Testis (tissue), 3 donors: Measurements from ENCODE around the gene KCNB1. TPM values are rescaled to one million over a fixed set of nuclear protein-coding genes. Genes with fewer than 3 reads are reported as not detected.

Experiments
- DNase-seq: peaks from one replicate; pipeline ENCODE4 v3.0.0-alpha.2; 2019
- H3K27ac ChIP-seq, 2 donors: fragments of 200-600 bp; sonication (generic); one replicate each; pipeline ENCODE4 v1.5.1; 2019
- H3K27me3 ChIP-seq: fragments of 200-600 bp; sonication (generic); one replicate; pipeline ENCODE4 v1.5.1; 2019
- H3K36me3 ChIP-seq: fragments of 200-600 bp; sonication (generic); one replicate; pipeline ENCODE4 v1.5.1; 2017; ENCODE audit warnings: low read depth; ENCODE audit errors: missing control alignments
- H3K4me1 ChIP-seq: fragments of 200-600 bp; sonication (generic); one replicate; pipeline ENCODE4 v1.5.1; 2019
- H3K4me3 ChIP-seq, 2 donors: fragments of 200-600 bp; sonication (generic); one replicate each; pipeline ENCODE4 v1.5.1; 2017 to 2019
- H3K9me3 ChIP-seq: fragments of 200-600 bp; sonication (generic); one replicate; pipeline ENCODE4 v1.5.1; 2017
- POLR2A ChIP-seq: fragments of 450-650 bp; IDR thresholded peaks from one replicate; pipeline ENCODE4 v1.6.1; 2017; ENCODE audit warnings: antibody characterized with exemption, mild to moderate bottlenecking, moderate library complexity
- WGBS, 2 donors: methylation state at CpG; one replicate each; pipeline ENCODE4 v1.1.5; 2018; 5-methylcytosine and 5-hydroxymethylcytosine counted together
- intact Hi-C: fragments of 100-400 bp; cut with DNase I; formaldehyde crosslinking; loops from one replicate; pipeline ENCODE4 v1.15.1; 2023; ENCODE audit warnings: low total_unique reads
- polyA plus RNA-seq: library from polyadenylated mRNA; stranded (reverse); fragments of 350-450 nt; fragmentation: Illumina TruSeq; extraction: RNeasy Lipid Tissue Mini Kit (QIAGEN cat#74804); gene quantifications from one replicate; pipeline ENCODE4 v1.2.3, GENCODE V29; 2014; ENCODE audit warnings: low read depth, low replicate concordance; ENCODE audit not compliant: insufficient read depth
- total RNA-seq, 2 donors: library from RNA; depleted of rRNA; stranded (reverse); fragments of >200 nt; gene quantifications; one replicate each; pipeline ENCODE4 v1.2.3, GENCODE V29; 2016
- TF ChIP-seq, protein P1 (sequence below), 3 experiments: fragments of 450-650 bp in 2 of 3; fragments of 200-600 bp in 1 of 3; sonication (generic) in 1 of 3; IDR thresholded peaks; one replicate each; pipeline ENCODE4 v1.5.1; 2016 to 2019; ENCODE audit warnings: antibody characterized with exemption in 3 of 3, mild to moderate bottlenecking in 2 of 3, moderate library complexity in 1 of 3

The KCNB1 gene
- total and polyA plus RNA-seq, 3 donors from 2014 or later = 1.5 to 4.6 (median 2.3) TPM

DNA sequence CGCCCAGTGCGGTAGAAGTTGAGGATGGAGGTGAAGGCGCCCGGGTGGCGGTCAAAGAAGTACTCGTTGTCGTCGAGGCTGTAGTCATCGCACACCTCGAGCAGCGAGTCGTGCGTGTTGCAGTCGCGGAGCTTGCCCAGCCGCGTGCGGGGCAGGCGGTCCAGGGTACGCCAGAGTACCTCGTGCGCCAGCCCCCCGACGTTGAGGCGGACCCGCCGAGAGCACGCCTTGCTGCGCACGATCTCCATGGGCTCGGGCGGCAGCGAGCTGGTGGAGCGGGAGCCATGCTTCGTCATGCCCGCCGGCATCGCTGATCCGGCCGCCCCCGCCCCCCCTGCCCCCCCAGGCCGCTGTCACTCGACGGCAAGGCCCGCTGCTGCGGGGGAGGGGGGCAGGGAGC is 295 bp downstream of the KCNB1 start:
- peak overlapping the region in 1 of 2 donors; percentile 57 for H3K4me3 ChIP-seq

DNA sequence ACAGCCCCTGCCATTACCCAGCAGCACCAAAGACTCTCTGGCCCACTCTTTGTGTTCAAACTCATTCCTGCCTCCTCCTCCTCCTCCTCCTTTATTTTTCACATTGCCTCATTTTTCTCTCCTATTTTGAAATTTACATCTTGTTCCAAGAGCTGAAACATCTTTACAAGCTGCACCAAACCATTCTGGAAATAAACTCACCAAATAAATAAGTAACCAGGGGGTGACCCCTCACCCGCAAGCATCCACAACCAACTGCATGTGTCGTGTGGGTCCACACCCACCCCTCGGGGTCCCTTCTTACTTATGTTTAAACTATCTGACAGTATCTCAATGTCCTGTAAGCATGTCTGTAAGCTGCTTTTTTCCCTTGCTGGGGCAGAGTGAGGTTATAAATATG is 1.4 kb downstream of the KCNB1 start:
- WGBS, 2 donors = 73 to 84% methylated on average over 3 of the region's 3 CpGs
- H3K4me3 ChIP-seq = no peak overlapping the region
- no peaks in the 10 kb centered on the region for H3K36me3 ChIP-seq
- peaks cover 11% of the 10 kb centered on the region for H3K4me1 ChIP-seq
- intact Hi-C loops = loop anchor here (5.0 kb wide), 1 partner anchor 144 kb away; no protein-coding TSS in a partner anchor
- H3K9me3 ChIP-seq = no peaks in the 10 kb centered on the region
- H3K27me3 ChIP-seq = no peaks in the 10 kb centered on the region
- no peak for DNase-seq
- H3K27ac ChIP-seq = no peak overlapping the region
- TF ChIP-seq, protein P1, sequence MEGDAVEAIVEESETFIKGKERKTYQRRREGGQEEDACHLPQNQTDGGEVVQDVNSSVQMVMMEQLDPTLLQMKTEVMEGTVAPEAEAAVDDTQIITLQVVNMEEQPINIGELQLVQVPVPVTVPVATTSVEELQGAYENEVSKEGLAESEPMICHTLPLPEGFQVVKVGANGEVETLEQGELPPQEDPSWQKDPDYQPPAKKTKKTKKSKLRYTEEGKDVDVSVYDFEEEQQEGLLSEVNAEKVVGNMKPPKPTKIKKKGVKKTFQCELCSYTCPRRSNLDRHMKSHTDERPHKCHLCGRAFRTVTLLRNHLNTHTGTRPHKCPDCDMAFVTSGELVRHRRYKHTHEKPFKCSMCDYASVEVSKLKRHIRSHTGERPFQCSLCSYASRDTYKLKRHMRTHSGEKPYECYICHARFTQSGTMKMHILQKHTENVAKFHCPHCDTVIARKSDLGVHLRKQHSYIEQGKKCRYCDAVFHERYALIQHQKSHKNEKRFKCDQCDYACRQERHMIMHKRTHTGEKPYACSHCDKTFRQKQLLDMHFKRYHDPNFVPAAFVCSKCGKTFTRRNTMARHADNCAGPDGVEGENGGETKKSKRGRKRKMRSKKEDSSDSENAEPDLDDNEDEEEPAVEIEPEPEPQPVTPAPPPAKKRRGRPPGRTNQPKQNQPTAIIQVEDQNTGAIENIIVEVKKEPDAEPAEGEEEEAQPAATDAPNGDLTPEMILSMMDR (IDR thresholded peaks at IDR 0.05) = no peak
- TF ChIP-seq POLR2A = no peak

More for the DNA sequence above, 295 bp downstream of the KCNB1 start:
- Histone ChIP-seq H3K4me1 (peaks cover 11% of the 10 kb centered on the region), H3K36me3 (no peaks in the 10 kb centered on the region), H3K27me3 (no peaks in the 10 kb centered on the region), H3K27ac (no peak overlapping the region), H3K9me3 (no peaks in the 10 kb centered on the region)
- TF ChIP-seq, protein P1 (IDR thresholded peaks at IDR 0.05) = no peak
- TF ChIP-seq POLR2A = no peak
- 68 to 94% methylated on average over 14 to 34 of the region's 46 CpGs for WGBS, 2 donors
- intact Hi-C loops = loop anchor here (5.0 kb wide), 1 partner anchor 145 kb away; no protein-coding TSS in a partner anchor
- DNase-seq = no peak

DNA sequence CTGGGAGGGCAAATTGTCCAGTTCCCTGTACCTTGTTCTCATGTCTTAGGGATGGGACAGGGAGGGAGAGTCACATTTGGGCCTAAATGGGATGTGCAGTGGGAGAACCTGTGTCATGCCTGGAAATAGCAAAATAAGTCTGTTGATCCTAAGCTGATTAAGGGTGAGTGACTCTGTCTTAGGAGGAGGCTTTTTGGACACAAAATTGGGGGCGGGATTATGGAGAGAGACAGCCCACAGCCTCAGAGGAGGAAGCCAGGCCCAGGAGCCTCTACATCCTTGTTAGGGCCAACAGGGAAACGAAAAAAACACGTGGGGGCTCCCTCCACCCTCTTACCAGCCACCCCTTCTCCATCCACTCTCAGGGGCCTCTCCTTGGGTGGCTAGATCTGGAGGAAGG is 2.2 kb downstream of the KCNB1 start:
- no peak for DNase-seq
- intact Hi-C loops = loop anchor here (5.0 kb wide), 1 partner anchor 143 kb away; no protein-coding TSS in a partner anchor
- Histone ChIP-seq H3K27me3 (no peaks in the 10 kb centered on the region), H3K27ac (no peak overlapping the region), H3K4me3 (no peak overlapping the region), H3K9me3 (no peaks in the 10 kb centered on the region), H3K36me3 (no peaks in the 10 kb centered on the region), H3K4me1 (peaks cover 11% of the 10 kb centered on the region)
- 75 to 80% methylated on average over 3 of the region's 3 CpGs for WGBS, 2 donors
- TF ChIP-seq POLR2A = no peak
- TF ChIP-seq, protein P1 (IDR thresholded peaks at IDR 0.05) = no peak

DNA sequence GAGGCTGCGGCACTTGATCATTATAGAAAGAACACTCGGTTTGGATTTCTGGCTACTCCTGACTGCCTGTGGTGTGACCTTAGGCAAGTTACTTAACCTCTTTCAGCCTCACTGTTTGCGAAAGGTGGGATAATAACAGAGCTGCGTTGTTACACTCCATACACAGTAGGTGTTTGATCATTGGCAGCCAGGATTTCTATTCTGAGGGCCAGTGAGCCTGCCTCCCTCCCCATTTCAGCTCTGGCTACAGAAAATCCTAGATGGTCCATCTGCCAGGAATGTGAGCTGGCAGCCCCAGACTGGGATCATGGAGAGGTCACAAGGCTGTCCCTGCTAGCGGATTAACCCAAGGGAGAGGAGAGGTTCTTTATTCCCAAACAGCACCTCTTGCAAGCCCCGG is 2.7 kb downstream of the KCNB1 start:
- WGBS, 2 donors = 63 to 73% methylated on average over 6 of the region's 6 CpGs
- TF ChIP-seq POLR2A = no peak
- TF ChIP-seq, protein P1 (IDR thresholded peaks at IDR 0.05) = no peak
- H3K36me3 ChIP-seq = no peaks in the 10 kb centered on the region
- no peaks in the 10 kb centered on the region for H3K9me3 ChIP-seq
- intact Hi-C loops = loop anchor here (5.0 kb wide), 1 partner anchor 142 kb away; no protein-coding TSS in a partner anchor
- H3K4me1 ChIP-seq = peaks cover 11% of the 10 kb centered on the region
- DNase-seq = no peak
- no peak overlapping the region for H3K4me3 ChIP-seq
- H3K27ac ChIP-seq = no peak overlapping the region
- no peaks in the 10 kb centered on the region for H3K27me3 ChIP-seq
